NCI-H2196 treated with DMSO at 0.1 percent for 48 hours (cell line): ENCODE data around the gene TM4SF1.
"Not testable (repeated sequence)": the region's sequence is repeated elsewhere in the genome, so short reads cannot be mapped to it uniquely, and the experiment has no call there.

Experiments used
- DNase-seq: peaks from one replicate; lab custom pipeline; 2025; ENCODE audit not compliant: unreplicated experiment; lab: John Stamatoyannopoulos, UW

The TM4SF1 gene

DNA sequence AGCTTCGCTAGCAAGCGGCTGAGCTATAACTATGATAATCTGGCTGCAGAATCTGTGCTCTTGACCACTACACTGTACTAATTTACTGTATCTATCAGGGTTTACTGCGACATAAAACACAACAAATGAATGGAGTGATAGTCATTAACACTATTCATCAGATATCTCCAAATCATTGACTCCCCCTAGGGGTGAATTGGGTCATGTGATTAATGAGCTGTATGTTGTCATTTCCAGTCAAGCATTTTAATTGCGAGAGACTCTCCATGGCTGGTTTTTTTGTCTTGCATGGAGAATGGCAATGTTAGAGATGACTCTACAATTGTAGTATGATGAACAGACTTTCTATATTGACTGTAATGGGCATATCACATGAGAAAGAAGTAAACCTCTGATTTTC is 33.5 kb downstream of the TM4SF1 start:
- DNase-seq = no peak

DNA sequence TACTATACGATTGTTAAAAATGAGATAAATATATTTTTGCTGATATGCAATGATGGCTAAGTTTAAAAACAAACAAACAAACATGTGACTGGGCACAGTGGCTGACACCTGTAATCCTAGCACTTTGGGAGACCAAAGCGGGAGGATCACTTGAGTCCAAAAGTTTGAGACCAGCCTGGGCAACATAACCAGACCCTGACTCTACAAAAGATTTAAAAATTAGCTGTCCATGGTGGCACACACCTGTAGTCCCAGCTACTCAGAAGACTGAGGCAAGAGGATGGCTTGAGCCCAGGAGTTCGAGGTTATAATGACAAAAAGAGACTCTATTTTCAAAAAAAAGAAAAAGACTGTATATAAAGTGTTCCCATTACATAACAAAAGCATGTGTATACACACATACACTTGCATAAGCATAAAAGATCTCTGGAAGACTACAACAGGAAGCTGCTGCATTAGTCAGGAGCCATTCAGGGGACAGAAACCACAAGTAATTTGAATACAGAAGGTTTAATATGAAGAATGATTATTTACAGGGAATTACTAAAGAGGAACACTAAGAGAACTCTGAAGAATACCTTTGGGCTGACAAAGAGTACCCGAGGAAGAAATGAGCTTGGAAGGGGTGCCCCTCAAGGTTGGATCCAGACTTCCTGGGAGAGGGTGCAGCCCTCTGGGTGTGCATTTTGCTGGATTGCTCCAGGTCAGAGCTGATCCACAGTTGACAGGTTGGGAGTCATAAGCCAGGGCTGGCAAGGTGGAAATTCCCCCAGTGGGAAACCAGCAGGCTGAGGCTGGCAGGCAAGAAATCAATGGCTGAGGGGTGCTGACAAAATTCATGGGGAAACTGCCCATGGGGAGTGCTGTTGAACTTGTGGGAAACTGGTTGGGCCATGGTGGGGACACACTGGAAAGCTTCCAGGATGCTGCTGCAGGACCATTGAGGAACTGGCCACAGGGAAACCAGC is 34.8 kb downstream of the TM4SF1 start:
- no peak for DNase-seq

DNA sequence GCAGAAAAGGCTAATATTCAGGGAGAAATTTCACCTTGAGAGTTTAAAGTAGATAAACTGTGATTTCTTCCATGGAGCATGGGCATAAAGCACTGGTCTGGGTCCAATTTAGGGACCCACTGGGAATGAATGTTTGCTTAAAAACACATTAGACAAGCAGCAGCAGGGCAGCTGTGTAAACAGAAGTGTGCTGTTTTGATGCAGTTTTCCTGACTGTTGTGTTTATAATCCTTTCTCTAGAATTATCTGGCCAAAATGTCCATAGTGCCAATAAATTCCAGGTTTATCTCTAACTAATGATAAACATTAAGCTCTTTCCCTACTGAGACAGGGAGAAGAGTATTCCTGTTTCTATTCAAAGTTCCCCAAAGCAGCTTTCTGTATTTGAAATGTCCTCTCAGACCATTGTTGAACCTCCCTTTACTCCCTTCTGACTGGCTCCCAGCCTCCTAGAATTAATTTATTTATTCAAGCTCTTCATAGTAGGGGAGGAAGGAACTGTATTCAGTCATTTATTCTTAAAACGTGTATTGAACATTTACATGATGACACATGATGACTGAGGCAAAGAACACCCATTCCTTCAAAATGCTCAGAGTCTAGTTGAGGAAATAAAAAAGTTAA is 37.0 kb downstream of the TM4SF1 start:
- DNase-seq = peak; percentile 70

DNA sequence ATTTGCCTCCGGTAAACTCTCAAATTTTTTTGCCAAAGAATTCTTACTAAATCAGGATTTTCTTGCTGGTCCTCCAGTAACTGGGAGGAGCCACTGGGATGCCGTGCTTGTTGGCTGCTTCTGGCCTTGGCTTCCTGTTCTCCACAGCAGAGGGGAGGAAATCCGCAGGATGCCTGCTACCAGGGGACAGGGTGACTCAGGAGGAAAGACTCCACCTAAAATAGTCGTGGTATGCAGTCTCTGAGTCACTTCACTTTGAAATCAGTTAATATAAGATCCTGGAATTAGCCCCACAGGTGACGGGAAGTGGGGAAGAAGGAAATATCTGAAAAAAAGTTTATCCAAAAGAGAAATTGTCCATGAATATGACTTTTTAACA is 37.5 kb downstream of the TM4SF1 start:
- peak; percentile 58 for DNase-seq

DNA sequence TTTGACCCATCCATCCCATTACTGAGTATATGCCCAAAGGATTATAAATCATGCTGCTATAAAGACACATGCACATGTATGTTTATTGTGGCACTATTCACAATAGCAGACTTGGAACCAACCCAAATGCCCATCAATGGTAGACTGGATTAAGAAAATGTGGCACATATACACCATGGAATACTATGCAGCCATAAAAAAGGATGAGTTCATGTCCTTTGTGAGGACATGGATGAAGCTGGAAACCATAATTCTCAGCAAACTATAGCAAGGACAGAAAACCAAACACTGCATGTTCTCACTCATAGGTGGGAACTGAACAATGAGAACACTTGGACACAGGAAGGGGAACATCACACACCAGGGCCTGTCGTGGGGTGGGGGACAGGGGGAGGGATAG is 40.0 kb downstream of the TM4SF1 start:
- not testable (repeated sequence) for DNase-seq

DNA sequence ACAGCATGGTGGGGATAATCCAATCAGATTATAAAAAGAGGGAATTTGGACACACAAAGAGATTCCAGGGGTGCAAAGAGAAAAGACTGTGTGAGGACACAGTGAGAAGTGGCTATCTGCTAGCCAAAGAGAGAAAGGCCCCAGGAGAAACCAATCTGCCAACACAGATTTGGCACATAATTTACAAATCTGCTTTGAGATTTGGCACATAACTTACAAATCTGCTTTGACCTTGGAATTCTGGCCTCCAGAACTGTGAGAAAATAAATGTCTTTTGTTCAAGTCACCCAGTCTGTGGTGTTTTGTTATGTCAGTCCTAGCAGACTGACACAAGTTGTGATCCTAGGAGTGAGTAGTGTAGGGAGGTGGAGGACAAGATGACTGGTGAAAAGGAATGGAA is 40.5 kb downstream of the TM4SF1 start:
- DNase-seq = no peak

DNA sequence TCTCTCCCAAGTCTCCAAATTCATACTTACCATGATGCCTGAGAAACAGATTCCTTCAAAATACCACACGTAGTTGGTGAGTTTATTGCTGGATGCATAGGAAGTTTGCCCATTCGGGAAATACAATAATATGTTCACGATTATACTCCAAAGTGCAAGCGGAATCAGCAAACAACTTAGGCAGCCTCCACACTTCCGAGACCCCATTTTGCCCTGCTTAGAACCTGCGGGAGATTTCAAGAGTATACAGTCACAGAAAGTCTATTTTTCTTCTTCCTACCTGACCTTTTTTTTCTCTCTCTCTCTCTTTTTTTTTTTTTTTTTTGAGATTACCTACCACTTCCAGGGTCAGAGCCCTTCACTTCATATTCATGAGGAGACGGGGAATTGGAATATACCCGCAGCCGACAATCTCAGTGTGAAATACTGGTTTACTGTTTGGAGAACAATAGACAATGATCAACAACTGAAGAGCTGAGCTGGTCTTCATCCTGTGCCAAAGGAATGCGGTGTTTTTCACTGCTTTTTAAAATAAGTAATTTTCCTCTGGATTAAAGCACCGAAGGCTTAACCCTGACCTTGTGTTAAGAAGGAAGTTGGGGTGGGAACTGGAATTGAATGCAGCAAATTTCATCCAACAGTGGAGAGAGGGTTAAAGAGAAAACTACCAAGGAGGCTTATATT is 44.1 kb downstream of the TM4SF1 start, which contains the start of gene TM4SF18:
Gene TM4SF18 (minus strand): TSS at position 461 of the 684 bp plus-strand sequence. CDS start 254 bp downstream, at position 207.
- no peak for DNase-seq

DNA sequence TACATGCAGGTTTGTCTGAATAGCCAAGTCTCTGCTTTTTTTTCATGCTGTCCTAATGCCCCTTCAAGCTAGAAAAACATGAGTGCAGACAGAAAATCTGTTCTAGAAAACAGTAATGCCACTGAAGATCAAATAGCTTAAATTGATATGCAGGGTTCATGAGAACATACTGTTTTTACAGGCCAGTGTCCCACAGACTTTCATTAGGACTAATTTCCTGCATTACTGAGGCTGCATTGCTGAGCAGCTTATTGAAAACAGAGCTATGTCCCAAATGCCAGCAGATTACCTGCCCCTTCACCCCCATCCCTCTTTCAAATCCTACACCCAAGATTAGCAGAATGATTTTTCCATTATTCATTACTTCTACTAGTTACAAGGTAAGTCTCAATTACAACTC is 44.7 kb downstream of the TM4SF1 start:
- DNase-seq = no peak

DNA sequence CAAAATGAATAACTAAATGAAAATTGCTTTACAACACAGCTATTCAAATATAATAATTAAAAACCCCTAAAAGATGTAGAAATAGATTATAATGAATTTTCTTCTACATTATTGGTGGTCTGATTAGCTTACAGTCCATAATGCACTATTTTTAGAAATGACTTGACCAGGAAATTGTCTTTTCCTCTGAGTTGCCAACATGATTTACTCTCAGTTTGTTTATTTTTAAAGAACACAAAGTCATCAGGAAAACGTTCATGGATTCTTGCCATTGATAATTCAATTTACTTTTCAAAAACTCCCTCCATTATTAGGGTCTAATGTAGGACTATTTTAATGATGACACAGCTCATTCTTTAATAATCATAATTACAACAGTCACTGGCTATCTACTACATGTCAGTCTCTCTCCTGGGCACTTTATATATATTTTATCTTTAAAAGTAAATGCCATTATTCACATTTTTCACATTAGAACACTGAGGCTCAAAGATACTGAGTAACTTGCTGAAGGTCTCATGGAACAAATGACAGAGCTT is 45.2 kb downstream of the TM4SF1 start:
- DNase-seq = no peak

DNA sequence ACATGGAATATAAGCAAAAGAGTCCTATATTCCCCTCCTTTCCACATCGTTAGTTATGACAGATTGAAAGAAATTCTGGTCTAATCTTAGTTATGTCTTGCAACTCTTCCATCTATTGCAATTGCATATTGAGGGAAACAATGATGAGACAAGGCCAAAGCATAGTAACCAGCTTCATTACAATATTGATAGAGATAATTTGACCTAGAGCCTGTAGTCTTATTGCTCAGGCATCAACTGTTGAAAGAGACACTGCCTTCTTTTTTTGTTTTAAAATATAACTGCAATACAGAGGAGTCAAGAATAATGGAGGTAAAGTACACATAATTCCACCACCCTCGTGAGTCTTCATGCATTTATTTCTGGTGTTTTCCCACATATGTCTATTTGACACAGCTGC is 46.1 kb downstream of the TM4SF1 start:
- no peak for DNase-seq

DNA sequence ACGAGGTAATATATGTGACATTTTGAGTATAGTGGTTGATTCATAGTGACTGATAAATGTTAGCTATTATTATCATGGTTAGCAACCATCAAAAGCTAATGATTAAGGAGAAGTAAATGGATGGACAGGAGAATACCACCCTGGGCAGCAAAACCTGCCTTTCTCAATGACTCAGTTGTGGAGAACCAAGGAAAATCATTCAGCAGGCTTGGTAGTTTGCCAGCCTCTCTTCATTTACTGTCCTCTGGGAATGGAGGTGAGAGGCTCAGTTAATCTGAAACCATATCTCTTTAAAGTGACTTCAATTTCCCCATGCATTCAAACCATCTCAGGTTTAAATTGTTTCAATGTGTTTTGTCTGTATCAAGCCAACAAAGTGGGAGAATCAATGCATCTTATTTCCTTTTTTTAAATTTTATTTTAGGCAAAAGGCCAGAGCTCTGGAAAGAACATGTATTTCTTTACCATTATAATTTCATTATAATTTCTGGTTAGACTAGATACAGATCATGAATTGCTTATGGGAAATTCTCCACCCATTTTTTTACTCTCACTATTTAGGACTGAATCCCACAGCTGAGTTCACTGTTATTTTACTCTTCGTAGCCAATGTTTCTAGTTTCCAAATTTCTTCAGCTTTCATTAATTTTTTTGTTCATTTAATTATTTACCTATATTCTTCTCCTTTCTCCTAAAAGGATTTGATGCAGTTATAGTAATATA is 46.7 kb downstream of the TM4SF1 start:
- DNase-seq = no peak

DNA sequence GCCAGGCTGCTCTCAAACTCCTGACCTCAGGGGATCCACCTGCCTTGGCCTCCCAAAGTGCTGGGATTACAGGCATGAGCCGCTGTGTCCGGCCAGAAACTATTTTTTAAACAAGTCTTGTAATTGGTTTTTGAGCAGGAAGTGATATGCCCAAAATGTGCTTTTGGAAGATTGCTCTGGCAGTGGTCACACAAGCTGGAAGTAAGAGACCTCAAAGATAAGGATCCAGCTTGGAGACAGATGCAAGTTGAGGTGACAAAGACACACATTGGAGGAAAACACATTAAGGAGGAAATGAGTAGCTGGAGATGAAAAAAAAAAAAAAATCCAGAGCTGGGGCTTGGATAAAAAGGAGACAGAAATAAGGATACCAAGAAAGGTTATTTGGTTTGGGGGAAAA is 50.3 kb downstream of the TM4SF1 start:
- DNase-seq = no peak

DNA sequence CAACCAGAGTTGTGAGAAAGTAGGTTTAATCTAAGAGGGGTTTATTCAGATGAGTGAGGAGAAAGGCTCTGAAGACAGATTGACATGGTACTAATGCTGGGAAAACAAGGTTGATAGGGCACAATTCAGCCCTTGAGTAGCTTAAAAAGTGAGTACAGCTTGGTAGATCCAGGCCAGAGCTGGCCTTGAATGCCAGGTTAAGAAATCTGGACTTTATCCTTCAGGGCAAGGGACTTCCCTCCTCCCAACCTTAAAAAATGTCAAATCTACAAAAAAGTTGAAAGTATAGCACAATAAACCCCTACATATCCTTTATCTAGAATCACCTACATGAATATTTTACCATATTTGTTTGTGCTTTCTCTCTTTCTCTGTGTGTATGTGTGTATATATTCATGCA is 51.9 kb downstream of the TM4SF1 start:
- DNase-seq = no peak

DNA sequence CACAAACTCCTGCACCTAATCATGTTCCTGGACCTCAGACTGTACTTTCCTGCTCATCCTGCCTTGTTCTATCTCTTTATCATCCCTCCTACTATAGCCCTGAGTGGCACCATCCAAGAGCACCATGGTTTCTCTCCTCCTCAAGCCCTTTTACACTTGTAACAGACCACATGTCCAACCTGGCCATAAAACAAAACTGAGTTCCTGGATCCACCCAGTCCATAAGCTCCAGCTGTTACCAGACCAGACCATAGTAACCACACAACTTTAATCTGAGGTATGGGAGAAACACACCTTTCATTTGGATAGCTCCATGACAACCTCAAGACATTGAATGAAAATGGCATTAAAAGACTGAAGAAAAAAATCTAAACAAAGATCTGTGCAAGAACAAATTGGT is 53.1 kb downstream of the TM4SF1 start:
- no peak for DNase-seq

DNA sequence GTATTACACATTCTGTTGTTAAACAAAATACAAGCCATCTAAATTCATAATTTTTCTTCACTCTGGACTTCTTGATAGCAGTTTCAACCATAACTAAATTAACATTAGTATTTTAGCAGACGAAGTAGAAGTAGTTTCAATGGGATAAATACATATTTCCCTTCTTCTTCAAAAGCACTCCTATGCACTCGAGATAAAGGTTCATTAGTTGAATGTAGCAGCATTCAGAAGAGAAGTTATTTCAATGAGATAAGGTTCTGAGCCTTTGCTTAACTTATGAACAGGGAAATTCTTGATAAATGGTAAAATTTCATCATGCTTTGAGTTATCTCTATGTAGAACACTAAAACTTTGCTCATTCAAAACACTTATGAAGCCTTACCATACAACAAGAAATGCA is 55.8 kb downstream of the TM4SF1 start:
- no peak for DNase-seq

DNA sequence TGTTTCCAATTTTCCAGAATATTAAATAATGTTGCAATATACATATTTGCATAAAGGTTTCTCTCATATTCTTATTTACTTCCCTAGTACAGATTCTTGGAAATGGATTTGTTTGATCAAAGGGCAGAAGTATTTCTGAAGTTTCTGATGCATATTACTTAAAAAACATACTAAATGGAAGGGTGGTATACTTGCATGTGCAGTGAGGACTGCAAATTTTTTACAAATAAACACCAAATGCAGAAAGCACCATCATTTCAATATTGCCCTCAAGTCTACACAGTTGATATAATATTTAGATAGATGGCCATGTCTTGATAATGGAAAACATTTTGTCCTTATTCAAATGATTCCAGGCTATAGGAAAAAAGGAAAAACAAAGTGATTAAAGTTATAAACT is 56.3 kb downstream of the TM4SF1 start:
- DNase-seq = no peak

DNA sequence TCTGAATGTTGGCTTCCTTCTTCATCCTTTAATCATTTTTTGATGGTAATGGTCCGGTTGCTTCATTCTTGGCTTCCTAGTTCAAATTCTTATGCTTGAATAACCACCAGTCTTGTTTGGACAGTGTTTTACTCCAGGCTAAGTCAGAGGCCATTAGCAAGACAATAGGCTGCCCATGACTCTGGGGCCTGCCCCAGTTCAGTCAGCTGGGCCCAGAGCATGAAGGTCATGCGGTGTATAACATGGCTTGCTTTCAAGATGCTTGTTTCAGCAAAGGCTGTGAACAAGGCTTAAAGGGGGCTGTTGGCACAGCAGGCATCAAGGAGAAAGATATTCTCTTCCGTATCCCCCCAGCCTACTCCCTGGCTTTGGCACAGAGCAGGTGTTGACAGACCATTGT is 57.7 kb downstream of the TM4SF1 start:
- no peak for DNase-seq
